ENCODE results near the gene MAGED2. TPM values are rescaled to one million over a fixed set of nuclear protein-coding genes. Genes with fewer than 3 reads are reported as not detected.

The MAGED2 gene
- total RNA-seq, 4 donors from 2014 or later = 50.7 to 105 (median 84.4) TPM

DNA sequence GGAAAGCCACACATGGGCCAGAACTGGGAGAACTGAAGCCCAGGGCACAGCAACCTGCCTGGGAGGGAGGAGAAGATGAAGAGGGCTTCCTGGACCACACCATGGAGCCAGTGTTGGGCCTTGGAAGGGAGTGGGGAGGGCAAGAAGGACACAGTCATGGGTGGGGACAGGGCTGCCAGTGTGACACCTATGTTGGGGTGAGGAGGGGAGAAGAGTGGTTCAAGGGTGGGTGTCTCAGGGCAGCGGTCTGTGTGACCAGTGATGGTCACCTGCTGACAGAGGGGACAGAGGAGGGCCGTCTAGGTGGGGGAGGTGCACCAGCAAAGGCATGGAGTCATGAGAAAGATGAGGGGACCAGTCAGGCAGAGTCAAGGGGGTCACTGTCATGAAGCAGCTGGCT, 13.8 kb downstream of the MAGED2 start:
- TF ChIP-seq, protein P1, sequence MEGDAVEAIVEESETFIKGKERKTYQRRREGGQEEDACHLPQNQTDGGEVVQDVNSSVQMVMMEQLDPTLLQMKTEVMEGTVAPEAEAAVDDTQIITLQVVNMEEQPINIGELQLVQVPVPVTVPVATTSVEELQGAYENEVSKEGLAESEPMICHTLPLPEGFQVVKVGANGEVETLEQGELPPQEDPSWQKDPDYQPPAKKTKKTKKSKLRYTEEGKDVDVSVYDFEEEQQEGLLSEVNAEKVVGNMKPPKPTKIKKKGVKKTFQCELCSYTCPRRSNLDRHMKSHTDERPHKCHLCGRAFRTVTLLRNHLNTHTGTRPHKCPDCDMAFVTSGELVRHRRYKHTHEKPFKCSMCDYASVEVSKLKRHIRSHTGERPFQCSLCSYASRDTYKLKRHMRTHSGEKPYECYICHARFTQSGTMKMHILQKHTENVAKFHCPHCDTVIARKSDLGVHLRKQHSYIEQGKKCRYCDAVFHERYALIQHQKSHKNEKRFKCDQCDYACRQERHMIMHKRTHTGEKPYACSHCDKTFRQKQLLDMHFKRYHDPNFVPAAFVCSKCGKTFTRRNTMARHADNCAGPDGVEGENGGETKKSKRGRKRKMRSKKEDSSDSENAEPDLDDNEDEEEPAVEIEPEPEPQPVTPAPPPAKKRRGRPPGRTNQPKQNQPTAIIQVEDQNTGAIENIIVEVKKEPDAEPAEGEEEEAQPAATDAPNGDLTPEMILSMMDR (IDR thresholded peaks at IDR 0.05; ENCODE audit: low read depth) = no peak

DNA sequence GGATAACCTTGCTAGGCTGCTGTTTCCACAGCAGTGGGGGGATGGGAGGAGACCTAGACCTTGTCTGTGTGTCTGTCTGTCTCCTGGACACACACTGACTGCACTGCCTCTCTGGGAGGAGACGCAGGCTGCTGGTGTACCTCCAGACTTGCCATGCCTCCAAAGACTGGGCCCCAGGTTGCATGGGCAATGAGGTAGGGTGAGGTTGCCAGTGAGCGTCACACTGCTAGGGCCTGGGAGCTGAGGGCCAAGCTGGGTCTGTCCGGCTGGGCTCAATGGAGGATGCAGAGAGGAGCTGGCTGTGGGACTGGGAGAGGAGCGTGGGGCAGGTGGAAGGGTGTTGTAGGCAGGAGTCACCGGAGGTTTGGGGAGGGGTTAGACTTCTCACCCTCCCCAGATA, 16.6 kb downstream of the MAGED2 start:
- TF ChIP-seq, protein P1 (IDR thresholded peaks at IDR 0.05; ENCODE audit: low read depth) = no peak

DNA sequence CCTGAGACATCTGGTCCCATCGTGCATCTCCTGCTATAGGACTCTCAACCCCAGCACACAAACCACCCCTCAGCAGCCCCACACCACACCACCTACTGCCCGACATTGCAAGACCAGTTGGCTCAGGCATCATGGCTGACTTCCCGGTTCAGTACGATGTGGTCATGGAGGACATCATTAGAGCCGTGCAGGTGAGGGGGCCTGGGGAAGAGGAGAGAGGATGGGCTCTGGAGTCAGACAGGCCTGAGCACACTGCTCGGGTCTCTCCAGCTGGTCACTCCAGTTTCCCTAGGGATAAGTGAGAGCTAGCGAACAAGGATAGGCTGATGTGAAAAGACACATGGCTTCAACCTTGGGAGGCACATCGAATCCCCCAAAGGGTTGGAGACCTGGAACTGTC, 17.2 kb downstream of the MAGED2 start:
- TF ChIP-seq, protein P1 (IDR thresholded peaks at IDR 0.05; ENCODE audit: low read depth) = no peak

DNA sequence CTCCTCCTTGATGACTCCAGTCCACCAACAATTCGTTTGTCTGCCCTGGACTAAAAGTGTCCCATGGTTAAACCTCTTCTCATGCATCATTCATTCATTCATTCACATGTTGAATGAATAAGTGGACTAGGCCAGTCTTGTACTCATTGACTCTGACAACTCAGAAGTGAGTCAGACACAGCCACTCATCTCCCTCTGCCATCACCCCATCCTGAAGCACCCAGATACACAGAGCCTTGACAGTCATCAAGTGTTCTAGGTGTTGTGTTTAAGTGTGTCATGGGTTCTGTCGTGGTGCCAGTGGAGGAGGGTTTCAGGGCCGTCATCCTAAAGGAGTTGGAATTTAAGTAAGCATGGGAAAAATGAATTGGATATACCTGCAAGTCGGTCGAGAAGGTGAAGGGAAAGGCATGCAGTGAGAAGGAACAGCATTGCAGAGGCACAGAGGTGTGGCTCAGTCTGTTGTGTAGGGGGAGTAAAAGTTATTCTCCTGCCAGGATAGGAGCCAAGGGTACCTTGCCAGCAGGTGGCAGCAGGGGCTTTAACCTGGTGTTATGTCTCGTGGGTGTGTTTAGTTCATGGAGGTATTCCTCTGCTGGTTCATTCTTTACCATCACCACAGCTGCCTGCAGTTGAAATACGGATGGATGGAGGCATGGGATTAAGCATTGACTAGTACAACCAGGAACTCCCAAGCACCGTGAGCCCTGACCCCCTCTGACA, 18.3 kb downstream of the MAGED2 start:
- TF ChIP-seq, protein P1 (IDR thresholded peaks at IDR 0.05; ENCODE audit: low read depth) = no peak

DNA sequence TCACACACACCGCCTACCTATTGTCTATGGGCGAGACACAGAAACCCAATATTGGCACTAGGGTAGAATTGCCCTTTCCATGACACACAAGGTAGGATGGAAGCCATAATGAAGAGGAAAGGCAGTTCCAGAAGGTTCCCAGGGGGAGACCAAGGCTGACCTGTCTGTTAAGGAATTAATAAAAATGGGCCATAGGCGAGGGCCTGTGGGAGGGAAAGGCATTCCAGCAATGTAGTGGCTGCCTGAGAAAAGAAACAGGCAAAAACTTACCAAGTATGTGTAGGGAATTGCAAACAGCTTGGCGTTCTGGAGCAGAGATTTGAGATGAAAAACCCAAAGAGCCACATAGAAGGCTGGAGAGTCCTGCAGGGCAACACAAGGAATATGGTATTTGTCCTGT, 19.1 kb downstream of the MAGED2 start:
- TF ChIP-seq, protein P1 (IDR thresholded peaks at IDR 0.05; ENCODE audit: low read depth) = no peak

DNA sequence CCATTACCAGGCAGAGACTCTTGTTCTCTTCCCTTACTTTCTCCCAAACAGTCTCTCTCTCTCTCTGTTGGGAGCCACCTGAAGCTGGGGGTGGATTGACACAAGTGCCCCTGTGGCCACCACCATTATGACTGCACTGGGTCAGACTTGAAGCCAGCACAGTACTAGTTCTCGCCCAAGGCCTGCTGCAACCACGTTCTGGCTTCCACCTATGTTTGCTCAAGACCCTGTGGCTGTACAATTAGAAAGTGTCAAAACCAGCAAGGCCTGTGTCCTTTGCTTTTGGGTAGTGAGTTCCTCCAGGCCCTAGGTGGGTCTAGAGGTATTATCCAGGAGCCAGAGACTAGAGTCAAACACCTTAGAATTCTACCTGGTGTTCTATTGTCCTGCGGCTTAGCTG, 31.0 kb downstream of the MAGED2 start:
- TF ChIP-seq, protein P1 (IDR thresholded peaks at IDR 0.05; ENCODE audit: low read depth) = no peak

DNA sequence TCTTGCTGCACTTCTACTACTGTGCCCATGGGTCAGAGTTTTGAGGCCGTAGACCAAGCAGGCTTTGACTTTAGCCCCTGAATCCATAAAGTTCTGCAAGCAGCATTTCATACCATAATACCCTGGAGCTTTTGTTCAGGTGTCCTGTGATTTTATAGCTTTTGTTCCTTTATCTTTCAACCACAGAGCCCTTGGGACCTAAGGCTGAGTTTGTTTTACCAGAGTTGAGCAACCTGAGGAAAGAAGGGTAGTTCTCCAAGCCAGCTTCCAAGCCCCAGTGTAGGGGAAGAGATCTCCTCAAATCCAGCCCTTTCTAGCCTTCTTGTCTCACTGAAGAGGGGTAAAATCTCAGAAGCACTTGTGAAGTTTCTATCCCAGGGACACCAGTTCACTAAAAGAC, 35.1 kb downstream of the MAGED2 start:
- TF ChIP-seq, protein P1 (IDR thresholded peaks at IDR 0.05; ENCODE audit: low read depth) = no peak
